Activated T-helper 1 cell treated with Interleukin-2 at 50 U/mL for 16 hours (primary cell): ENCODE data around the gene LCAT.
"Not testable (repeated sequence)": the region's sequence is repeated elsewhere in the genome, so short reads cannot be mapped to it uniquely, and the experiment has no call there.

Experiments used
- DNase-seq: peaks from one replicate; pipeline ENCODE4 v3.0.0-alpha.2; 2020; ENCODE audit warnings: low read depth

Gene LCAT

GRCh38 chr16:67943619-67944504 is at the start of gene LCAT:
Gene LCAT, minus strand, starts transcription at chr16:67944120. Its CDS starts 19 bp downstream, at chr16:67944101.
- no peak for DNase-seq

GRCh38 chr16:67993207-67994039 is 49.5 kb upstream of the LCAT start:
- peak; percentile 74 for DNase-seq

GRCh38 chr16:67992661-67993206 is 48.8 kb upstream of the LCAT start:
- no peak for DNase-seq

GRCh38 chr16:67990018-67990386 is 46.1 kb upstream of the LCAT start:
- DNase-seq: no peak

- DNase-seq: no peak
Observed at GRCh38 chr16:67989322-67990017, 45.5 kb upstream of the LCAT start.

GRCh38 chr16:67988675-67989074 is 44.8 kb upstream of the LCAT start:
- no peak for DNase-seq

- DNase-seq: no peak
Observed at GRCh38 chr16:67987460-67988160, 43.7 kb upstream of the LCAT start.

GRCh38 chr16:67986949-67987348 is 43.0 kb upstream of the LCAT start:
- DNase-seq: no peak

- DNase-seq: no peak
Observed at GRCh38 chr16:67982011-67982696, 38.2 kb upstream of the LCAT start.

GRCh38 chr16:67979955-67980678 is 36.2 kb upstream of the LCAT start, which contains the start of gene DPEP3:
Gene DPEP3, minus strand, starts transcription at chr16:67980499. Its CDS starts 119 bp downstream, at chr16:67980380.
- DNase-seq: no peak

GRCh38 chr16:67977469-67978227 is 33.7 kb upstream of the LCAT start:
- DNase-seq: no peak

- DNase-seq: no peak
Observed at GRCh38 chr16:67977005-67977404, 33.1 kb upstream of the LCAT start.

GRCh38 chr16:67976205-67976604 is 32.3 kb upstream of the LCAT start:
- DNase-seq: no peak

- no peak for DNase-seq
Observed at GRCh38 chr16:67975321-67976105, 31.6 kb upstream of the LCAT start.

GRCh38 chr16:67972285-67972684 is 28.4 kb upstream of the LCAT start:
- not testable (repeated sequence) for DNase-seq

GRCh38 chr16:67971111-67971510 is 27.2 kb upstream of the LCAT start:
- no peak for DNase-seq

GRCh38 chr16:67969254-67970039 is 25.5 kb upstream of the LCAT start:
- no peak for DNase-seq
